Measurements from ENCODE around the gene EPB41L2.
"Not testable (repeated sequence)": the region's sequence is repeated elsewhere in the genome, so short reads cannot be mapped to it uniquely, and the experiment has no call there.

Gene EPB41L2

GRCh38 chr6:130810307-130811030 is 252.6 kb downstream of the EPB41L2 start:
- H3K4me3 ChIP-seq (ENCODE audit: low read length in 2 of 2) = no peak overlapping the region
- no peak overlapping the region for H3K27ac ChIP-seq (ENCODE audit: low read depth in 2 of 2, low read length in 2 of 2)
- H3K4me1 ChIP-seq (ENCODE audit: control insufficient read depth in 2 of 2, insufficient read depth in 2 of 2, low read length in 2 of 2) = no peaks in the 10 kb centered on the region
- H3K27me3 ChIP-seq (ENCODE audit: control insufficient read depth in 2 of 2, insufficient read depth in 2 of 2, low read length in 2 of 2) = no peaks in the 10 kb centered on the region
- no peaks in the 10 kb centered on the region for H3K36me3 ChIP-seq (ENCODE audit: control insufficient read depth in 2 of 2, insufficient read depth in 2 of 2, low read length in 2 of 2)
- no peak overlapping the region for H3K9ac ChIP-seq (ENCODE audit: low read depth in 1 of 2, low read length in 2 of 2)
- H3K9me3 ChIP-seq (ENCODE audit: control insufficient read depth in 2 of 2, low read length in 2 of 2) = no peaks in the 10 kb centered on the region

GRCh38 chr6:130801368-130801767 is 261.7 kb downstream of the EPB41L2 start:
- H3K27me3 ChIP-seq (ENCODE audit: control insufficient read depth in 2 of 2, insufficient read depth in 2 of 2, low read length in 2 of 2); H3K9ac ChIP-seq (ENCODE audit: low read depth in 1 of 2, low read length in 2 of 2); H3K9me3 ChIP-seq (ENCODE audit: control insufficient read depth in 2 of 2, low read length in 2 of 2); H3K27ac ChIP-seq (ENCODE audit: low read depth in 2 of 2, low read length in 2 of 2); H3K4me3 ChIP-seq (ENCODE audit: low read length in 2 of 2); H3K36me3 ChIP-seq (ENCODE audit: control insufficient read depth in 2 of 2, insufficient read depth in 2 of 2, low read length in 2 of 2); H3K4me1 ChIP-seq (ENCODE audit: control insufficient read depth in 2 of 2, insufficient read depth in 2 of 2, low read length in 2 of 2): not testable (repeated sequence)

GRCh38 chr6:130797061-130797460 is 266.0 kb downstream of the EPB41L2 start:
- H3K27me3 ChIP-seq (ENCODE audit: control insufficient read depth in 2 of 2, insufficient read depth in 2 of 2, low read length in 2 of 2) = no peaks in the 10 kb centered on the region
- H3K27ac ChIP-seq (ENCODE audit: low read depth in 2 of 2, low read length in 2 of 2) = no peak overlapping the region
- H3K4me3 ChIP-seq (ENCODE audit: low read length in 2 of 2) = no peak overlapping the region
- H3K36me3 ChIP-seq (ENCODE audit: control insufficient read depth in 2 of 2, insufficient read depth in 2 of 2, low read length in 2 of 2) = no peaks in the 10 kb centered on the region
- no peaks in the 10 kb centered on the region for H3K4me1 ChIP-seq (ENCODE audit: control insufficient read depth in 2 of 2, insufficient read depth in 2 of 2, low read length in 2 of 2)
- no peaks in the 10 kb centered on the region for H3K9me3 ChIP-seq (ENCODE audit: control insufficient read depth in 2 of 2, low read length in 2 of 2)
- H3K9ac ChIP-seq (ENCODE audit: low read depth in 1 of 2, low read length in 2 of 2) = no peak overlapping the region

GRCh38 chr6:130796313-130796905 is 266.6 kb downstream of the EPB41L2 start:
- Histone ChIP-seq H3K9ac (ENCODE audit: low read depth in 1 of 2, low read length in 2 of 2) (no peak overlapping the region), H3K9me3 (ENCODE audit: control insufficient read depth in 2 of 2, low read length in 2 of 2) (no peaks in the 10 kb centered on the region), H3K27me3 (ENCODE audit: control insufficient read depth in 2 of 2, insufficient read depth in 2 of 2, low read length in 2 of 2) (no peaks in the 10 kb centered on the region), H3K4me1 (ENCODE audit: control insufficient read depth in 2 of 2, insufficient read depth in 2 of 2, low read length in 2 of 2) (no peaks in the 10 kb centered on the region), H3K4me3 (ENCODE audit: low read length in 2 of 2) (no peak overlapping the region), H3K36me3 (ENCODE audit: control insufficient read depth in 2 of 2, insufficient read depth in 2 of 2, low read length in 2 of 2) (no peaks in the 10 kb centered on the region), H3K27ac (ENCODE audit: low read depth in 2 of 2, low read length in 2 of 2) (no peak overlapping the region)

GRCh38 chr6:130794738-130795137 is 268.3 kb downstream of the EPB41L2 start:
- Histone ChIP-seq H3K27me3 (ENCODE audit: control insufficient read depth in 2 of 2, insufficient read depth in 2 of 2, low read length in 2 of 2) (no peaks in the 10 kb centered on the region), H3K9ac (ENCODE audit: low read depth in 1 of 2, low read length in 2 of 2) (no peak overlapping the region), H3K4me3 (ENCODE audit: low read length in 2 of 2) (no peak overlapping the region), H3K4me1 (ENCODE audit: control insufficient read depth in 2 of 2, insufficient read depth in 2 of 2, low read length in 2 of 2) (no peaks in the 10 kb centered on the region), H3K9me3 (ENCODE audit: control insufficient read depth in 2 of 2, low read length in 2 of 2) (no peaks in the 10 kb centered on the region), H3K27ac (ENCODE audit: low read depth in 2 of 2, low read length in 2 of 2) (no peak overlapping the region), H3K36me3 (ENCODE audit: control insufficient read depth in 2 of 2, insufficient read depth in 2 of 2, low read length in 2 of 2) (no peaks in the 10 kb centered on the region)

GRCh38 chr6:130794010-130794697 is 268.9 kb downstream of the EPB41L2 start:
- Histone ChIP-seq H3K27me3 (ENCODE audit: control insufficient read depth in 2 of 2, insufficient read depth in 2 of 2, low read length in 2 of 2) (no peaks in the 10 kb centered on the region), H3K36me3 (ENCODE audit: control insufficient read depth in 2 of 2, insufficient read depth in 2 of 2, low read length in 2 of 2) (no peaks in the 10 kb centered on the region), H3K9me3 (ENCODE audit: control insufficient read depth in 2 of 2, low read length in 2 of 2) (no peaks in the 10 kb centered on the region), H3K9ac (ENCODE audit: low read depth in 1 of 2, low read length in 2 of 2) (no peak overlapping the region), H3K27ac (ENCODE audit: low read depth in 2 of 2, low read length in 2 of 2) (no peak overlapping the region), H3K4me3 (ENCODE audit: low read length in 2 of 2) (no peak overlapping the region), H3K4me1 (ENCODE audit: control insufficient read depth in 2 of 2, insufficient read depth in 2 of 2, low read length in 2 of 2) (no peaks in the 10 kb centered on the region)

Measured in mucosa of rectum (tissue), 2 donors.